HG02852 (cell line): ENCODE data around the gene MRPL3.
"Not testable (repeated sequence)": the region's sequence is repeated elsewhere in the genome, so short reads cannot be mapped to it uniquely, and the experiment has no call there.

ENCODE experiments used
- ATAC-seq: cut with Tn5 transposase; IDR thresholded peaks from one replicate; pipeline ENCODE4 v1.9.1; 2021; ENCODE audit warnings: mild to moderate bottlenecking, moderate library complexity; ENCODE audit not compliant: unreplicated experiment

The MRPL3 gene

GRCh38 chr3:131501949-131502348 lies 822 bp downstream of the MRPL3 start:
- no peak for ATAC-seq

- ATAC-seq, result no peak
Observed at GRCh38 chr3:131494706-131495105, 8.1 kb downstream of the MRPL3 start.

- no peak for ATAC-seq
Observed at GRCh38 chr3:131491775-131492174, 11.0 kb downstream of the MRPL3 start.

- ATAC-seq, result no peak
Observed at GRCh38 chr3:131491084-131491483, 11.7 kb downstream of the MRPL3 start.

- ATAC-seq, result not testable (repeated sequence)
Observed at GRCh38 chr3:131486545-131486944, 16.2 kb downstream of the MRPL3 start.

- no peak for ATAC-seq
Observed at GRCh38 chr3:131485119-131485518, 17.7 kb downstream of the MRPL3 start.

- no peak for ATAC-seq
Observed at GRCh38 chr3:131484496-131485111, 18.2 kb downstream of the MRPL3 start.

GRCh38 chr3:131480116-131480515 lies 22.7 kb downstream of the MRPL3 start:
- no peak for ATAC-seq

- ATAC-seq, result no peak
Observed at GRCh38 chr3:131477813-131478212, 25.0 kb downstream of the MRPL3 start.

GRCh38 chr3:131474115-131474514 lies 28.7 kb downstream of the MRPL3 start:
- no peak for ATAC-seq

GRCh38 chr3:131470377-131470776 lies 32.4 kb downstream of the MRPL3 start:
- ATAC-seq, result no peak

GRCh38 chr3:131458653-131459052 lies 44.1 kb downstream of the MRPL3 start:
- no peak for ATAC-seq

- ATAC-seq, result no peak
Observed at GRCh38 chr3:131457220-131457619, 45.6 kb downstream of the MRPL3 start.

GRCh38 chr3:131454501-131454900 lies 48.3 kb downstream of the MRPL3 start:
- ATAC-seq, result no peak

- ATAC-seq, result no peak
Observed at GRCh38 chr3:131453533-131453932, 49.2 kb downstream of the MRPL3 start.

GRCh38 chr3:131447349-131447748 lies 55.4 kb downstream of the MRPL3 start:
- ATAC-seq, result no peak

- no peak for ATAC-seq
Observed at GRCh38 chr3:131444180-131444579, 58.6 kb downstream of the MRPL3 start.

GRCh38 chr3:131439084-131439483 lies 63.7 kb downstream of the MRPL3 start:
- ATAC-seq, result no peak

GRCh38 chr3:131435000-131435399 lies 67.8 kb downstream of the MRPL3 start:
- ATAC-seq, result no peak

GRCh38 chr3:131432441-131432840 lies 70.3 kb downstream of the MRPL3 start:
- ATAC-seq, result no peak

- ATAC-seq, result no peak
Observed at GRCh38 chr3:131431754-131432153, 71.0 kb downstream of the MRPL3 start.

- ATAC-seq, result no peak
Observed at GRCh38 chr3:131427226-131427625, 75.5 kb downstream of the MRPL3 start.

GRCh38 chr3:131421957-131422498 lies 80.7 kb downstream of the MRPL3 start:
- no peak for ATAC-seq
